WTC11 (cell line): ENCODE data around the gene TNIK. TPM values are rescaled to one million over a fixed set of nuclear protein-coding genes. Genes with fewer than 3 reads are reported as not detected.

Experiments used
- ATAC-seq: fragments of 200-7000 bp; cut with Tn5 transposase; 2 replicates; pipeline ENCODE4 v1.10.0; 2021; ENCODE audit warnings: mild to moderate bottlenecking, moderate library complexity
- CTCF ChIA-PET: fragments of 300-600 bp; sonication (Branson Sonifier 250); formaldehyde crosslinking; loops from one replicate; lab custom pipeline; 2021; ENCODE audit warnings: antibody characterized with exemption; lab: Charles Lee
- POLR2A ChIA-PET: fragments of 350-600 bp; sonication (Branson Sonifier 250); formaldehyde crosslinking; loops from one replicate; lab custom pipeline; 2021; ENCODE audit warnings: antibody characterized with exemption; lab: Charles Lee
- DNase-seq: peaks from one replicate; pipeline ENCODE4 v3.0.0; 2021; ENCODE audit warnings: low spot score
- H3K27ac Mint-ChIP-seq: 2 replicates; pipeline ENCODE4 v1.8.0; 2021; ENCODE audit warnings: mixed read lengths
- H3K27me3 Mint-ChIP-seq: 2 replicates; pipeline ENCODE4 v1.8.0; 2021; ENCODE audit warnings: low read depth, mild to moderate bottlenecking, moderate library complexity, mixed read lengths
- H3K36me3 Mint-ChIP-seq: 2 replicates; pipeline ENCODE4 v1.8.0; 2021; ENCODE audit warnings: mixed read lengths
- H3K4me1 Mint-ChIP-seq: 2 replicates; pipeline ENCODE4 v1.8.0; 2022; ENCODE audit warnings: mixed read lengths
- H3K4me3 Mint-ChIP-seq: 2 replicates; pipeline ENCODE4 v1.8.0; 2021; ENCODE audit warnings: mild to moderate bottlenecking, moderate library complexity, mixed read lengths
- H3K9me3 Mint-ChIP-seq: 2 replicates; pipeline ENCODE4 v1.8.0; 2021; ENCODE audit warnings: mixed read lengths
- GABPB1 ChIP-seq: sonication (generic); formaldehyde crosslinking; IDR thresholded peaks from 2 replicates; pipeline ENCODE4 v1.8.1; 2023; ENCODE audit warnings: mild to moderate bottlenecking, missing genetic modification reagents
- GTF2I ChIP-seq: fragments of 250-450 bp; sonication (Bioruptor Pico); conservative IDR thresholded peaks from 2 replicates; pipeline ENCODE4 v1.4.0; 2021; ENCODE audit warnings: mild to moderate bottlenecking
- NFYB ChIP-seq: sonication (generic); formaldehyde crosslinking; conservative IDR thresholded peaks from 2 replicates; pipeline ENCODE4 v1.8.0; 2022; ENCODE audit warnings: low read depth, missing genetic modification reagents
- TCF7 ChIP-seq: sonication (generic); formaldehyde crosslinking; IDR thresholded peaks from 2 replicates; pipeline ENCODE4 v1.8.0; 2022; ENCODE audit warnings: mild to moderate bottlenecking, low read depth, missing genetic modification reagents, moderate library complexity
- ZNF121 ChIP-seq: sonication (generic); formaldehyde crosslinking; IDR thresholded peaks from 2 replicates; pipeline ENCODE4 v1.8.0; 2023; ENCODE audit warnings: missing genetic modification reagents
- ZNF317 ChIP-seq: sonication (generic); formaldehyde crosslinking; IDR thresholded peaks from 2 replicates; pipeline ENCODE4 v1.8.1; 2023; ENCODE audit warnings: low read depth, mild to moderate bottlenecking, moderate library complexity, missing genetic modification reagents, borderline replicate concordance
- ZNF671 ChIP-seq: fragments of 250-450 bp; sonication (Bioruptor Pico); IDR thresholded peaks from 2 replicates; pipeline ENCODE4 v1.8.0; 2021; ENCODE audit warnings: mild to moderate bottlenecking
- total RNA-seq: library from RNA; stranded (reverse); gene quantifications from 3 replicates; pipeline ENCODE4 v1.2.3, GENCODE V29; 2021
- TF ChIP-seq, protein P1 (sequence below): sonication (generic); formaldehyde crosslinking; conservative IDR thresholded peaks from 2 replicates; pipeline ENCODE4 v1.8.1; 2023; ENCODE audit warnings: mild to moderate bottlenecking, low read depth, missing genetic modification reagents, moderate library complexity
- TF ChIP-seq, protein P2 (sequence below): sonication (generic); formaldehyde crosslinking; IDR thresholded peaks from 2 replicates; pipeline ENCODE4 v1.8.0; 2022; ENCODE audit warnings: missing genetic modification reagents
- TF ChIP-seq, protein P3 (sequence below): sonication (generic); formaldehyde crosslinking; IDR thresholded peaks from 2 replicates; pipeline ENCODE4 v1.8.1; 2023; ENCODE audit warnings: mild to moderate bottlenecking, missing genetic modification reagents, borderline replicate concordance
- TF ChIP-seq, protein P4 (sequence below): sonication (generic); formaldehyde crosslinking; IDR thresholded peaks from 2 replicates; pipeline ENCODE4 v1.8.0; 2023; ENCODE audit warnings: missing genetic modification reagents, mild to moderate bottlenecking, borderline replicate concordance
- TF ChIP-seq, protein P5 (sequence below): sonication (generic); formaldehyde crosslinking; IDR thresholded peaks from 2 replicates; pipeline ENCODE4 v1.8.0; 2022; ENCODE audit warnings: mild to moderate bottlenecking, missing genetic modification reagents
- TF ChIP-seq, protein P6 (sequence below): sonication (generic); formaldehyde crosslinking; IDR thresholded peaks from 2 replicates; pipeline ENCODE4 v1.8.1; 2022; ENCODE audit warnings: low read depth, missing genetic modification reagents, borderline replicate concordance
- TF ChIP-seq, protein P7 (sequence below): sonication (generic); formaldehyde crosslinking; conservative IDR thresholded peaks from 2 replicates; pipeline ENCODE4 v1.8.1; 2022; ENCODE audit warnings: mild to moderate bottlenecking, missing genetic modification reagents

Gene TNIK
- total RNA-seq, 1 experiment from 2014 or later = 50.3 TPM

DNA sequence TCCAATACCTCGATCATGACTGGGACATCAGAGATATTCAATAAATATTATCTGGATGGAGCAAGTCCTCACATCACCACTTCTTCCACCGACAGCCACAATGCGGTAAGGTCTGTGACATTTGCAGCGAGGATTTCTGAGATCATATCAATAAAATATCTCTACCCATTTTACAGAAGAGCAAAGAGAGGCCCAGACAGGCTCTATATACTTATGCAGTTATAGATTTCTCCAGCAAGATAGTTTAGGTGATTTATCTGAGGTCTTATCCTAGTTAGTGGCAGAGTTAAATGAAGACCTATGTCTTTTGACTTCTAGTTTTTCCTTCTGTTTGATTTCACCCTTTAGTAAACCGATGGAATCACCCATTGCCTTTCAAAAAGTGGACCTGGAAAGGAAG lies 81.6 kb downstream of the TNIK start:
- H3K27ac Mint-ChIP-seq = no peak overlapping the region
- H3K9me3 Mint-ChIP-seq = no peaks in the 10 kb centered on the region
- no peak overlapping the region for H3K4me3 Mint-ChIP-seq
- ATAC-seq = no peak
- H3K36me3 Mint-ChIP-seq = no peaks in the 10 kb centered on the region
- DNase-seq = no peak
- H3K4me1 Mint-ChIP-seq = peaks cover 62% of the 10 kb centered on the region
- ChIA-PET POLR2A (no interaction called here), CTCF (no interaction called here)
- H3K27me3 Mint-ChIP-seq = no peaks in the 10 kb centered on the region
- TF ChIP-seq ZNF317 (CRISPR knock-in tag) = no peak
- TF ChIP-seq, protein P1, sequence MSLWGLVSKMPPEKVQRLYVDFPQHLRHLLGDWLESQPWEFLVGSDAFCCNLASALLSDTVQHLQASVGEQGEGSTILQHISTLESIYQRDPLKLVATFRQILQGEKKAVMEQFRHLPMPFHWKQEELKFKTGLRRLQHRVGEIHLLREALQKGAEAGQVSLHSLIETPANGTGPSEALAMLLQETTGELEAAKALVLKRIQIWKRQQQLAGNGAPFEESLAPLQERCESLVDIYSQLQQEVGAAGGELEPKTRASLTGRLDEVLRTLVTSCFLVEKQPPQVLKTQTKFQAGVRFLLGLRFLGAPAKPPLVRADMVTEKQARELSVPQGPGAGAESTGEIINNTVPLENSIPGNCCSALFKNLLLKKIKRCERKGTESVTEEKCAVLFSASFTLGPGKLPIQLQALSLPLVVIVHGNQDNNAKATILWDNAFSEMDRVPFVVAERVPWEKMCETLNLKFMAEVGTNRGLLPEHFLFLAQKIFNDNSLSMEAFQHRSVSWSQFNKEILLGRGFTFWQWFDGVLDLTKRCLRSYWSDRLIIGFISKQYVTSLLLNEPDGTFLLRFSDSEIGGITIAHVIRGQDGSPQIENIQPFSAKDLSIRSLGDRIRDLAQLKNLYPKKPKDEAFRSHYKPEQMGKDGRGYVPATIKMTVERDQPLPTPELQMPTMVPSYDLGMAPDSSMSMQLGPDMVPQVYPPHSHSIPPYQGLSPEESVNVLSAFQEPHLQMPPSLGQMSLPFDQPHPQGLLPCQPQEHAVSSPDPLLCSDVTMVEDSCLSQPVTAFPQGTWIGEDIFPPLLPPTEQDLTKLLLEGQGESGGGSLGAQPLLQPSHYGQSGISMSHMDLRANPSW = no peak
- TF ChIP-seq ZNF121 (CRISPR knock-in tag) = no peak
- TF ChIP-seq TCF7 (CRISPR knock-in tag) = no peak
- no peak for TF ChIP-seq GTF2I
- TF ChIP-seq GABPB1 (CRISPR knock-in tag) = no peak
- TF ChIP-seq NFYB (CRISPR knock-in tag) = no peak
- TF ChIP-seq, protein P2, sequence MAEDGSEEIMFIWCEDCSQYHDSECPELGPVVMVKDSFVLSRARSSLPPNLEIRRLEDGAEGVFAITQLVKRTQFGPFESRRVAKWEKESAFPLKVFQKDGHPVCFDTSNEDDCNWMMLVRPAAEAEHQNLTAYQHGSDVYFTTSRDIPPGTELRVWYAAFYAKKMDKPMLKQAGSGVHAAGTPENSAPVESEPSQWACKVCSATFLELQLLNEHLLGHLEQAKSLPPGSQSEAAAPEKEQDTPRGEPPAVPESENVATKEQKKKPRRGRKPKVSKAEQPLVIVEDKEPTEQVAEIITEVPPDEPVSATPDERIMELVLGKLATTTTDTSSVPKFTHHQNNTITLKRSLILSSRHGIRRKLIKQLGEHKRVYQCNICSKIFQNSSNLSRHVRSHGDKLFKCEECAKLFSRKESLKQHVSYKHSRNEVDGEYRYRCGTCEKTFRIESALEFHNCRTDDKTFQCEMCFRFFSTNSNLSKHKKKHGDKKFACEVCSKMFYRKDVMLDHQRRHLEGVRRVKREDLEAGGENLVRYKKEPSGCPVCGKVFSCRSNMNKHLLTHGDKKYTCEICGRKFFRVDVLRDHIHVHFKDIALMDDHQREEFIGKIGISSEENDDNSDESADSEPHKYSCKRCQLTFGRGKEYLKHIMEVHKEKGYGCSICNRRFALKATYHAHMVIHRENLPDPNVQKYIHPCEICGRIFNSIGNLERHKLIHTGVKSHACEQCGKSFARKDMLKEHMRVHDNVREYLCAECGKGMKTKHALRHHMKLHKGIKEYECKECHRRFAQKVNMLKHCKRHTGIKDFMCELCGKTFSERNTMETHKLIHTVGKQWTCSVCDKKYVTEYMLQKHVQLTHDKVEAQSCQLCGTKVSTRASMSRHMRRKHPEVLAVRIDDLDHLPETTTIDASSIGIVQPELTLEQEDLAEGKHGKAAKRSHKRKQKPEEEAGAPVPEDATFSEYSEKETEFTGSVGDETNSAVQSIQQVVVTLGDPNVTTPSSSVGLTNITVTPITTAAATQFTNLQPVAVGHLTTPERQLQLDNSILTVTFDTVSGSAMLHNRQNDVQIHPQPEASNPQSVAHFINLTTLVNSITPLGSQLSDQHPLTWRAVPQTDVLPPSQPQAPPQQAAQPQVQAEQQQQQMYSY (CRISPR knock-in tag) = no peak
- TF ChIP-seq, protein P3, sequence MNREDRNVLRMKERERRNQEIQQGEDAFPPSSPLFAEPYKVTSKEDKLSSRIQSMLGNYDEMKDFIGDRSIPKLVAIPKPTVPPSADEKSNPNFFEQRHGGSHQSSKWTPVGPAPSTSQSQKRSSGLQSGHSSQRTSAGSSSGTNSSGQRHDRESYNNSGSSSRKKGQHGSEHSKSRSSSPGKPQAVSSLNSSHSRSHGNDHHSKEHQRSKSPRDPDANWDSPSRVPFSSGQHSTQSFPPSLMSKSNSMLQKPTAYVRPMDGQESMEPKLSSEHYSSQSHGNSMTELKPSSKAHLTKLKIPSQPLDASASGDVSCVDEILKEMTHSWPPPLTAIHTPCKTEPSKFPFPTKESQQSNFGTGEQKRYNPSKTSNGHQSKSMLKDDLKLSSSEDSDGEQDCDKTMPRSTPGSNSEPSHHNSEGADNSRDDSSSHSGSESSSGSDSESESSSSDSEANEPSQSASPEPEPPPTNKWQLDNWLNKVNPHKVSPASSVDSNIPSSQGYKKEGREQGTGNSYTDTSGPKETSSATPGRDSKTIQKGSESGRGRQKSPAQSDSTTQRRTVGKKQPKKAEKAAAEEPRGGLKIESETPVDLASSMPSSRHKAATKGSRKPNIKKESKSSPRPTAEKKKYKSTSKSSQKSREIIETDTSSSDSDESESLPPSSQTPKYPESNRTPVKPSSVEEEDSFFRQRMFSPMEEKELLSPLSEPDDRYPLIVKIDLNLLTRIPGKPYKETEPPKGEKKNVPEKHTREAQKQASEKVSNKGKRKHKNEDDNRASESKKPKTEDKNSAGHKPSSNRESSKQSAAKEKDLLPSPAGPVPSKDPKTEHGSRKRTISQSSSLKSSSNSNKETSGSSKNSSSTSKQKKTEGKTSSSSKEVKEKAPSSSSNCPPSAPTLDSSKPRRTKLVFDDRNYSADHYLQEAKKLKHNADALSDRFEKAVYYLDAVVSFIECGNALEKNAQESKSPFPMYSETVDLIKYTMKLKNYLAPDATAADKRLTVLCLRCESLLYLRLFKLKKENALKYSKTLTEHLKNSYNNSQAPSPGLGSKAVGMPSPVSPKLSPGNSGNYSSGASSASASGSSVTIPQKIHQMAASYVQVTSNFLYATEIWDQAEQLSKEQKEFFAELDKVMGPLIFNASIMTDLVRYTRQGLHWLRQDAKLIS = no peak
- TF ChIP-seq ZNF671 (CRISPR knock-in tag) = no peak
- TF ChIP-seq, protein P4, sequence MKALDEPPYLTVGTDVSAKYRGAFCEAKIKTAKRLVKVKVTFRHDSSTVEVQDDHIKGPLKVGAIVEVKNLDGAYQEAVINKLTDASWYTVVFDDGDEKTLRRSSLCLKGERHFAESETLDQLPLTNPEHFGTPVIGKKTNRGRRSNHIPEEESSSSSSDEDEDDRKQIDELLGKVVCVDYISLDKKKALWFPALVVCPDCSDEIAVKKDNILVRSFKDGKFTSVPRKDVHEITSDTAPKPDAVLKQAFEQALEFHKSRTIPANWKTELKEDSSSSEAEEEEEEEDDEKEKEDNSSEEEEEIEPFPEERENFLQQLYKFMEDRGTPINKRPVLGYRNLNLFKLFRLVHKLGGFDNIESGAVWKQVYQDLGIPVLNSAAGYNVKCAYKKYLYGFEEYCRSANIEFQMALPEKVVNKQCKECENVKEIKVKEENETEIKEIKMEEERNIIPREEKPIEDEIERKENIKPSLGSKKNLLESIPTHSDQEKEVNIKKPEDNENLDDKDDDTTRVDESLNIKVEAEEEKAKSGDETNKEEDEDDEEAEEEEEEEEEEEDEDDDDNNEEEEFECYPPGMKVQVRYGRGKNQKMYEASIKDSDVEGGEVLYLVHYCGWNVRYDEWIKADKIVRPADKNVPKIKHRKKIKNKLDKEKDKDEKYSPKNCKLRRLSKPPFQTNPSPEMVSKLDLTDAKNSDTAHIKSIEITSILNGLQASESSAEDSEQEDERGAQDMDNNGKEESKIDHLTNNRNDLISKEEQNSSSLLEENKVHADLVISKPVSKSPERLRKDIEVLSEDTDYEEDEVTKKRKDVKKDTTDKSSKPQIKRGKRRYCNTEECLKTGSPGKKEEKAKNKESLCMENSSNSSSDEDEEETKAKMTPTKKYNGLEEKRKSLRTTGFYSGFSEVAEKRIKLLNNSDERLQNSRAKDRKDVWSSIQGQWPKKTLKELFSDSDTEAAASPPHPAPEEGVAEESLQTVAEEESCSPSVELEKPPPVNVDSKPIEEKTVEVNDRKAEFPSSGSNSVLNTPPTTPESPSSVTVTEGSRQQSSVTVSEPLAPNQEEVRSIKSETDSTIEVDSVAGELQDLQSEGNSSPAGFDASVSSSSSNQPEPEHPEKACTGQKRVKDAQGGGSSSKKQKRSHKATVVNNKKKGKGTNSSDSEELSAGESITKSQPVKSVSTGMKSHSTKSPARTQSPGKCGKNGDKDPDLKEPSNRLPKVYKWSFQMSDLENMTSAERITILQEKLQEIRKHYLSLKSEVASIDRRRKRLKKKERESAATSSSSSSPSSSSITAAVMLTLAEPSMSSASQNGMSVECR (CRISPR knock-in tag) = no peak
- TF ChIP-seq, protein P5, sequence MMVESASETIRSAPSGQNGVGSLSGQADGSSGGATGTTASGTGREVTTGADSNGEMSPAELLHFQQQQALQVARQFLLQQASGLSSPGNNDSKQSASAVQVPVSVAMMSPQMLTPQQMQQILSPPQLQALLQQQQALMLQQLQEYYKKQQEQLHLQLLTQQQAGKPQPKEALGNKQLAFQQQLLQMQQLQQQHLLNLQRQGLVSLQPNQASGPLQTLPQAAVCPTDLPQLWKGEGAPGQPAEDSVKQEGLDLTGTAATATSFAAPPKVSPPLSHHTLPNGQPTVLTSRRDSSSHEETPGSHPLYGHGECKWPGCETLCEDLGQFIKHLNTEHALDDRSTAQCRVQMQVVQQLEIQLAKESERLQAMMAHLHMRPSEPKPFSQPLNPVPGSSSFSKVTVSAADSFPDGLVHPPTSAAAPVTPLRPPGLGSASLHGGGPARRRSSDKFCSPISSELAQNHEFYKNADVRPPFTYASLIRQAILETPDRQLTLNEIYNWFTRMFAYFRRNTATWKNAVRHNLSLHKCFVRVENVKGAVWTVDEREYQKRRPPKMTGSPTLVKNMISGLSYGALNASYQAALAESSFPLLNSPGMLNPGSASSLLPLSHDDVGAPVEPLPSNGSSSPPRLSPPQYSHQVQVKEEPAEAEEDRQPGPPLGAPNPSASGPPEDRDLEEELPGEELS = no peak
- TF ChIP-seq, protein P6, sequence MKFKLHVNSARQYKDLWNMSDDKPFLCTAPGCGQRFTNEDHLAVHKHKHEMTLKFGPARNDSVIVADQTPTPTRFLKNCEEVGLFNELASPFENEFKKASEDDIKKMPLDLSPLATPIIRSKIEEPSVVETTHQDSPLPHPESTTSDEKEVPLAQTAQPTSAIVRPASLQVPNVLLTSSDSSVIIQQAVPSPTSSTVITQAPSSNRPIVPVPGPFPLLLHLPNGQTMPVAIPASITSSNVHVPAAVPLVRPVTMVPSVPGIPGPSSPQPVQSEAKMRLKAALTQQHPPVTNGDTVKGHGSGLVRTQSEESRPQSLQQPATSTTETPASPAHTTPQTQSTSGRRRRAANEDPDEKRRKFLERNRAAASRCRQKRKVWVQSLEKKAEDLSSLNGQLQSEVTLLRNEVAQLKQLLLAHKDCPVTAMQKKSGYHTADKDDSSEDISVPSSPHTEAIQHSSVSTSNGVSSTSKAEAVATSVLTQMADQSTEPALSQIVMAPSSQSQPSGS = no peak
- TF ChIP-seq, protein P7, sequence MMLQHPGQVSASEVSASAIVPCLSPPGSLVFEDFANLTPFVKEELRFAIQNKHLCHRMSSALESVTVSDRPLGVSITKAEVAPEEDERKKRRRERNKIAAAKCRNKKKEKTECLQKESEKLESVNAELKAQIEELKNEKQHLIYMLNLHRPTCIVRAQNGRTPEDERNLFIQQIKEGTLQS = no peak
